OCI-M1 (cell line): ENCODE results near the gene CIAO3.
"Not testable (repeated sequence)": the region's sequence is repeated elsewhere in the genome, so short reads cannot be mapped to it uniquely, and the experiment has no call there.

ENCODE experiments used
- DNase-seq: peaks from one replicate; lab custom pipeline; 2025; lab: John Stamatoyannopoulos, UW

Gene CIAO3

GRCh38 chr16:692356-693108 is 48.3 kb downstream of the CIAO3 start:
- no peak for DNase-seq

GRCh38 chr16:691242-691641 is 49.6 kb downstream of the CIAO3 start:
- DNase-seq, result not testable (repeated sequence)

GRCh38 chr16:689175-689897 is 51.5 kb downstream of the CIAO3 start:
- DNase-seq, result no peak

- no peak for DNase-seq
Observed at GRCh38 chr16:687499-687898, 53.3 kb downstream of the CIAO3 start.

- DNase-seq, result no peak
Observed at GRCh38 chr16:686459-687260, 54.1 kb downstream of the CIAO3 start.

- peak; percentile 20 for DNase-seq
Observed at GRCh38 chr16:685967-686366, 54.8 kb downstream of the CIAO3 start.

GRCh38 chr16:684961-685696 is 55.7 kb downstream of the CIAO3 start:
- DNase-seq, result no peak

- DNase-seq, result peak; percentile 98
Observed at GRCh38 chr16:684071-684794, 56.6 kb downstream of the CIAO3 start, which contains the start of gene JMJD8. JMJD8 (minus strand) TSS chr16:684334; CDS start chr16:684319, 15 bp downstream.

- DNase-seq, result peak; percentile 46
Observed at GRCh38 chr16:683396-684070, 57.3 kb downstream of the CIAO3 start.

- no peak for DNase-seq
Observed at GRCh38 chr16:682493-683395, 58.1 kb downstream of the CIAO3 start.

GRCh38 chr16:681746-682427 is 58.9 kb downstream of the CIAO3 start:
- peak; percentile 23 for DNase-seq

- DNase-seq, result peak; percentile 60
Observed at GRCh38 chr16:680967-681745, 59.6 kb downstream of the CIAO3 start.

GRCh38 chr16:680625-680945 is 60.2 kb downstream of the CIAO3 start:
- no peak for DNase-seq

- peak; percentile 93 for DNase-seq
Observed at GRCh38 chr16:679814-680624, 60.8 kb downstream of the CIAO3 start, which contains the start of gene STUB1. STUB1 (plus strand) TSS chr16:680410; CDS start chr16:680526, 116 bp downstream.
